ENCODE results near the gene TDRD7.

GRCh38 chr9:97462914-97463313, 51.0 kb downstream of the TDRD7 start:
- no peak for TF ChIP-seq CTCF (IDR thresholded peaks at IDR 0.05; ENCODE audit: poor library complexity)
- TF ChIP-seq EZH2 (IDR thresholded peaks at IDR 0.05; ENCODE audit: borderline replicate concordance), result no peak

Data from hepatocyte (in vitro differentiated cells).